ENCODE data around the gene HYAL1.
"Not testable (repeated sequence)": the region's sequence is repeated elsewhere in the genome, so short reads cannot be mapped to it uniquely, and the experiment has no call there.

DNA sequence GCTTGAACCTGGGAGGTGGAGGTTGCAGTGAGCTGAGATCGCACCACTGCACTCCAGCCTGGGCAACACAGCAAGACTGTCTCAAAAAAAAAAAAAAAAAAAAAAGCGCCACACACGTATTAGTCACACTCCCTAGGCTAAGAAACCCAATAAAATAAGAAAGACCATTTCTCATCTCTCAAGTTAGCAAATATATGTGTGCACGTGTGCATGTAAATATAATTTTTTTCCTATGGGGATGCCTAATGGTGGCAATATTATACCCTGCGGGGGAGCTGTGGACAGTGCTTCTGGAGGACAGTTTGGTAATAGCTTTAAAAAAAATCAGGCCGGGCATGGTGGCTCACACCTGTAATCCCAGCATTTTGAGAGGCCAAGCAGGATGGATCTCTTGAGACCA lies 19.3 kb downstream of the HYAL1 start:
- TF ChIP-seq, protein P1, sequence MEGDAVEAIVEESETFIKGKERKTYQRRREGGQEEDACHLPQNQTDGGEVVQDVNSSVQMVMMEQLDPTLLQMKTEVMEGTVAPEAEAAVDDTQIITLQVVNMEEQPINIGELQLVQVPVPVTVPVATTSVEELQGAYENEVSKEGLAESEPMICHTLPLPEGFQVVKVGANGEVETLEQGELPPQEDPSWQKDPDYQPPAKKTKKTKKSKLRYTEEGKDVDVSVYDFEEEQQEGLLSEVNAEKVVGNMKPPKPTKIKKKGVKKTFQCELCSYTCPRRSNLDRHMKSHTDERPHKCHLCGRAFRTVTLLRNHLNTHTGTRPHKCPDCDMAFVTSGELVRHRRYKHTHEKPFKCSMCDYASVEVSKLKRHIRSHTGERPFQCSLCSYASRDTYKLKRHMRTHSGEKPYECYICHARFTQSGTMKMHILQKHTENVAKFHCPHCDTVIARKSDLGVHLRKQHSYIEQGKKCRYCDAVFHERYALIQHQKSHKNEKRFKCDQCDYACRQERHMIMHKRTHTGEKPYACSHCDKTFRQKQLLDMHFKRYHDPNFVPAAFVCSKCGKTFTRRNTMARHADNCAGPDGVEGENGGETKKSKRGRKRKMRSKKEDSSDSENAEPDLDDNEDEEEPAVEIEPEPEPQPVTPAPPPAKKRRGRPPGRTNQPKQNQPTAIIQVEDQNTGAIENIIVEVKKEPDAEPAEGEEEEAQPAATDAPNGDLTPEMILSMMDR (IDR thresholded peaks at IDR 0.05), result not testable (repeated sequence)
- TF ChIP-seq POLR2A, POLR2AphosphoS5 (IDR thresholded peaks at IDR 0.05): not testable (repeated sequence)

All from prostate gland (tissue), 2 donors.